Measurements from ENCODE around the gene CNTNAP4.

CNTNAP4 gene

GRCh38 chr16:76500006-76500405 is 222.8 kb downstream of the CNTNAP4 start:
- no peak for DNase-seq

- peak; percentile 76 for DNase-seq
Measured at GRCh38 chr16:76502063-76502462, 224.9 kb downstream of the CNTNAP4 start.

DNA sequence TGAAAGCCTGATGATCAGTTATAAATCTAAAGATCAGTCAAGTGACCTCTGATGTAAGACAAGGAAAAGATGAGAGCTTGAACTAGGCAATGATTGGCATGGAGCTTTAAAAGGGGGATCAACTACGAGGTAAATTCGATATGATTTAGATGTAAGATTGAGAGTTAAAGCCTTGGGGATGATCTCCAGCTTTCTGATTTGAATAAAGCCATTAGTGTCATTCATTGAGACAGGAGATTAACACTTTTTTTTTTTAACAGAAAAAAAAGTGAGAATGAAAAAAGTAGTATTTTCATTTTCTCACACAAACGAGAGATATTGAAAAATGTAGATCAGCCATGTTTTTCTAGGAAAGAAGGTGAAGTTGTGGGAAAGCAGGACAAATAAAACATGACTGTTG is 225.4 kb downstream of the CNTNAP4 start:
- DNase-seq = no peak

GRCh38 chr16:76503091-76503490 is 225.9 kb downstream of the CNTNAP4 start:
- DNase-seq = no peak

DNA sequence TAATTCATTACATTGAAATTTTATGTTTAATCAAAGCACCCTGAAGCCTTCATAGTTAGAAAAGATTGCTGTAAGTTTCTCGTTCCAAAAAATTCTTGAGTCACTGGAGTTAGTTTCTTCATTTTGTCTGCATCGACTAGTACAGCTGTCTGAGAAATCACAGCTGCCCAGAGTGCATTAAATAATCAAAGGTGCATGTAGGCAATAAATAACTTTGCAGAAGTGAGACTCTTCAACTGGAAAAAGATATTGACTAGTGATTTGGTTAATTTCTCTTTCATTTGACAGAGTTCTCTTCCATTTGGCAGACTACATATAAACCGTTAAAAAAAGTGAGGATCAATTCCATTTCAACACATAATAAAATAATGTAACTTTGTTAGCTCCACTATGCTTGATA is 234.0 kb downstream of the CNTNAP4 start:
- no peak for DNase-seq

- DNase-seq = no peak
Measured at GRCh38 chr16:76518781-76519180, 241.6 kb downstream of the CNTNAP4 start.

- no peak for DNase-seq
Measured at GRCh38 chr16:76524356-76524755, 247.2 kb downstream of the CNTNAP4 start.

GRCh38 chr16:76524769-76525168 is 247.6 kb downstream of the CNTNAP4 start:
- no peak for DNase-seq

DNA sequence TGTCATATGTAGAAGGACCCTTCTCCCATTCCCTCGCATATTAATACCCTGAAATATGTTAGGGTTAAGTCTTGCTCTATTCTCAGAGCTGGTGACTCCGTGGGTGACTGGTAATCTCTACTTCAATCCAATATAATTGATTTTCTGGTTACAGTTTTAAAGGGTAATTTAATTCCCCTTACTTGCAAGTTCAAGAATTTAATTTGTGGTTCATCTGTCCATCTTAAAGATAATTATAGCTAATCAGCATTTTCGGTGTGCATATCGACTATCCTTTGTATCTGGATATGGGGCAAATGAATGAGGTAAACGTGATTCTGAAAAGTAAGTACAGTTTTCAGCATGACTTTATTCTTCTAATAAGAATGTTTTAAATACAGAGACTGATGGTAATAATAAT is 250.0 kb downstream of the CNTNAP4 start:
- DNase-seq = no peak

DNA sequence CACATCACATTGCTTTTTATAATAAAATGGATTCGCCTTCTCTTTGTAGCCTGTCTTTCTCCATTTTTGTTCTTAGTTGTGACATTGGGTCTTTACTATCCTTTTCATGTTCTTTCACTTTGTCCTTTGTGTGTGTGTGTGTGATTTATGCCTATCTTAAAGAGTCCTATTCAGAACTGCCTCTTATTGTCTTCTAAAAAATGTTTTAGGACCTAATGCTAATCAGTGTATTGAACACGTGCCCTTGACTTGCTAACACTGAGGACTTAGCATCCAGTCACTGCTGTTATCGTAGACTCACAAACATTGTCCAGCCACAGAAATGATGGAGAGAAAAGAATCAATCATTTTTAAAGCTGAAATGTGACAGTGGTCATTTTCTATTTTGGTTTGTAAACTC is 251.9 kb downstream of the CNTNAP4 start:
- no peak for DNase-seq

DNA sequence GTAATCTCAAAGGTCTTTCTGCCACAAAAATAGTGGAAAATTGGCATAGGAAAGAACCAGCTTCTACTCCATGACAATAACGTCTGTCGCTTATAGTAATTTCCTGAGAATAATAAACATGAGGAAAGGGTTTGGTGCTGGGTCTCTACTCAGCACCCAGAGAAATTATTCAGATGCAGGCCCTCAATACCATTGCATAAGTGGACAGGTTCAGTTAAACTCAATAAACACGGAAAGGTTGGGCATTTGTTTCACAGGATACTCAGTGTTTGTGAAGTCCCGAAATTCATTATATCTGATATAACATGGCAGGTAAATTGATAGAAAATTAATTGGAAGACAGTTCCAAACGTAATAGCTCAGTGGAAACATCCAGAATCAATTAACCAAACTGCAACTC is 254.0 kb downstream of the CNTNAP4 start:
- peak; percentile 13 for DNase-seq

GRCh38 chr16:76532188-76532973 is 255.2 kb downstream of the CNTNAP4 start:
- DNase-seq = no peak

GRCh38 chr16:76539609-76540008 is 262.4 kb downstream of the CNTNAP4 start:
- peak; percentile 10 for DNase-seq

DNA sequence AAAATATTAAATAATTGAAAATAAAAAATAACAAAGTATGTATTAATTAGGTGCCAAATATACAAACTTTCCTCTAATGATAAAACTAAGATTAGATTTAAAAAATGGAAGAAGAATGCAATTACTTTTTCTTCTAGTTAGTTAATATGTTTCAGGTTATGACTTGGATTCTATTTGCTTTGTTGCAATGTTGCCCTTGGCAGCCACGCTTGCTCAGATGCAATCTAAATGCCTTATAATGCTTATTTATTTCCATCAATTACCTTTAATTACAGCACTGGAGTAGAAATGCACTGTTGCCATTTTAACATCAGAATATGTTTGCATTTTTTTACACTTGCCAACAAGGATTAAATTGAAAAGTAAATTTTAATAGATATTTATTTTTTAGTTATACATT is 263.9 kb downstream of the CNTNAP4 start:
- DNase-seq = no peak

- DNase-seq = peak; percentile 37
Measured at GRCh38 chr16:76565542-76565941, 288.3 kb downstream of the CNTNAP4 start.

DNA sequence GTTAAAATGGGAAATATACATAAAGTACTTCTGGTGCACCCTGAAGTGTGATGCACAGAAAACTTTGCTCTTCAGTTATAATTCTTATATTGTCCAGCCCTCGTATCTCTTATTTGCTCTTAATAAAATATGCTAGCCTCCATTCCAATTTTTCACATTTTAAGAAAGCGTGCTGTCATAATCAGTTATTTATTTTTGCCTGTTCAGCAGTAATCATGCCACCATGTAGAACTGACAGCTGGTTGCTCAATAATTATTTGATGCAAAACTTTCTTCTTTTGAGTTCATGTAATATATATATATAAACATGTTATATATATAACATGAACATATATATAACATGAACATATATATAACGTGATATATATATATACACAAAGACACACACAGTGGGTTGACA is 294.6 kb downstream of the CNTNAP4 start:
- no peak for DNase-seq

DNA sequence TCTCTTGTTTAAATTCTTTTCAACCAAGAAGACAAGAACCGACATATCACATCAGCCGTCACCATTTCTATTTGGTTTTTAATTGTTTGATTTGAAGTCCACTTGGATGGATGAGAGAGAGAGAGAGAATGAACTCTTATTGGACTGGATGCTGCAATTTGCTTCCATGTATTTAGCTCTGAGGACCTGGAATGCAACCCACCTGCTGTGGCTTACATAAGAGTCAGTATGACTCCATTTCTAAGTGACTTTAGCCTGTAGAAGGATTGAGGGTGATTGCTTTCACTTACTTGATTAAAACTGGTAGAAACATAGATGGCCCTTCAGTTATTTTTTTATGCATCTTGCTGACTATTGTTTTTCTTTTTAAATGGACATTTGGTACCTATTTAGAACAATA is 296.1 kb downstream of the CNTNAP4 start:
- no peak for DNase-seq

DNA sequence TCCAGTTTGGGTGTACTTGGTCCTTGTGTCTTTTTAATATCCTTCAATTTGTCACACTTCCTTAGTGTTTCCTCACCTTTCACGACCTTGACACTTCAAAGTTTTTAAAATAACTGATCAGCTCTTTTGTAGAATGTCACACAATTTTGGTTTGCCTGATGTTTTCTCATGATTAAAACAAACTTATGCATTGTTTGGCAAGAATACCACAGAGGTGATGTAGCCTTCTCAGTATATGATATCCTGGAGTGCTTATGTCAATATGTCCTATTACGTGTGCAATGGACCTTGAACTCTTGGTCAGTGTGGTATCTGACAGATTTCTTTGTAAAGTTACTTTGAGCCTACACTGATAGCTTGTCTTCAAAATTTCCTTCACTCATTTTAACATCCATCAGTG is 297.4 kb downstream of the CNTNAP4 start:
- DNase-seq = no peak

GRCh38 chr16:76576526-76576925 is 299.3 kb downstream of the CNTNAP4 start:
- DNase-seq = no peak

GRCh38 chr16:76577003-76577402 is 299.8 kb downstream of the CNTNAP4 start:
- DNase-seq = peak; percentile 31

DNA sequence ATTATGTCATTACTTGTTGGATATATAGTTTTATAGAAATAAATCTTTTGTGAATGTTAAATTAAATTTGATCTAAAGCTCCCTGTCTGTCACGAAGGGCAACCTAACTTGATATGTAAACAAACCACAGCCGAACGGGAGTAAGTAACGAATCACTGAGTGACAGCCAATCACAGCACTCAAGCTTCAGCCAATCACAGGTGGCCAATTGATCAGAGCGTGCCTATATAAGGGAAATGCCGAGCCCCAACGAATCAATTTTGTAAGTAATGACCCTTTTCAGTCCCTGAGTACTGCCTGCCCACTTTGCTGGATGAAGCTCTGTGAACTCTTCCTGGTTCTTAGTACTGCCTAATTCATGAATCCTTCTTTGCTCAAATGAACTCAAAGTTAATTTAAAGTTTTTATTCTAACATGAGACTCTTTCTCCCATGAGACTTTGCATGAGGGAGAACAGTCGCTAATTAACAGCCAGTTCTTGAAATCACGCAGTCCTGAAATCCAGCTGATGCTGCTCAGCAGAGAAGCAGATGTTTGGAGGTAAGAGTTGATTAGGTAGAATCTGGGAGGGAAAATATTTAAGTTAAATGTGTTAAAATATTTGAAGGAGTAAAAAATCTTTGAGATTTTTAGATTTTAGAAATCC is 302.2 kb downstream of the CNTNAP4 start:
- DNase-seq = no peak

DNA sequence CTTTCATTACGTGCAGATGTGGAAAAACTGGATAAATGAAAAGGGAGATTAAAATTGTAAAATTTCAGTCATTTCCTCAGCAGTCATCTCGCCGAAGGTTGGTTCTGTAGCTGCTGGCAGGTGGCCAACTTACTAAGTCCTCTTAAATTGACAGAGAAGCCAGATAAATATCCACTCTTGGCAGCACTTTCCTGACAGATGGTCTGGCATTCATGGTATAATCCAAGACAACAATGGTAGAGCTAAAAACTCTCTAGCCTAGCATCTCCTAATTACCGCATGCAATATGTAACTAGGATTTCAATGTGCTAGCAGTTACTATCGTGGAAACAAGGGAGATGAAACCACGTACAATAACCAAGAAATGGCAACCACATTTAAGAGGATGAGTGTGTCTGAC is 306.3 kb downstream of the CNTNAP4 start:
- peak; percentile 79 for DNase-seq

DNA sequence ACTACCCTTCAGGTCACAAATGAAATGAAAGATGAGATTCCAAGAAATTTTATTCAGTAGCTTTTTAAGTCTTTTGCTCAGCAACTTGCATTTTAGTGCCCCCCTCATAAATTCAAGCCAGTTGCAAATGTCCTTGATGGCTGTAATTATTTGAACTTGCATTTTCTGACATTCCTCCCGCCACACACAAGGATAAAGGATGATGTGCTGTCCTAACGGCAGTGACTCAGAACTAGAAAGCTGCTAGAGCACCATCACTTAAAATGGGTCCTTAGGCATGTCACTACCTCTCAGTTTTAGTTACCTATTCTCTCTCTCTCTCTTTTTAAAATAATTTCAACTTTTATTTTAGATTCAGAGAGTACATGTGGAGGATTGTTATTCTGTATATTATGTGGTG is 306.7 kb downstream of the CNTNAP4 start:
- no peak for DNase-seq

DNA sequence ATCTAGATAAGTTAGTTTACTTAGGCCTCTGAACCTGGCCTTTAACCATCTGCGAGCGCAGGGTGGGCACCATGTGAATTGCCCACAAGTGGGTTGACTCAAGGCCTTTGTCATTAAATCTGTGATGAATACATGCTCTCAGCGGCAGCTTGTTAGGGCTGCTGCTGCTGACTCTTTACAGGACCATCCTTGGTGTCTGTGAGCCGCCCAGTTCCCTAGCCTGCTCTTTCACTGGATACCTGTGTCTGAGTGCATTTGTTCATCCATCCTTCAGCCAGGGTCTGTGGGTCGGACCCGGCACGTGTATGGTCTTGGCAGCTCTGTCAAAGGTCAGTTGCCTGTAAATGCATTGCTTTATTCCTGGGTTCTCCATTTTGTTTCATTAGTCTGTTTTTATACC is 321.3 kb downstream of the CNTNAP4 start:
- DNase-seq = no peak

DNA sequence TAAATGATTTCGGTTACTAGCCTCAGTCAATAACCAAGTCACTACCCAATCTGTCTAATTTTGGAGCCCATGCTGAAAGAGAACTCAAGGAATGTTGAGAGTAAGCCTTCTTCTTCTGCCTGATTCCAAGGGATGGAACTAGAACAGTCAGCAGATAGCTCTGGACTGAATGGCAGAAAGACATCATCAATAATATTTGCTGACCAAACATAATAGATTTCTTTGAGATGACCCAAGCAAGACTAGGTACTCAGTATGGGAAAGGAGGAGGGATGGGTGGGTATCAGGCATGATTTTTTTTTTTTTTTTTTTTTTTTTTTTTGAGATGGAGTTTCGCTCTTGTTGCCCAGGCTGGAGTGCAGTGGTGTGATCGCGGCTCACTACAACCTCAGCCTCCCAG is 330.1 kb downstream of the CNTNAP4 start:
- DNase-seq = no peak
